IMR-90 (cell line): ENCODE measurements around the gene PRSS1. TPM values are rescaled to one million over a fixed set of nuclear protein-coding genes. Genes with fewer than 3 reads are reported as not detected.

Experiments
- ATAC-seq: fragments of 200-7000 bp; cut with Tn5 transposase; 2 replicates; pipeline ENCODE4 v1.9.1; 2020; ENCODE audit warnings: low read depth, mild to moderate bottlenecking, moderate library complexity
- BruUV-seq: library from RNA; stranded (reverse); fragments of 400-500 nt; replicated peaks from 2 replicates; lab custom pipeline; 2021; lab: Mats Ljungman, UMichigan
- CTCF ChIA-PET: fragments of 300-600 bp; formaldehyde crosslinking; extraction: SDS; loops from one replicate; lab custom pipeline; 2021; ENCODE audit warnings: antibody characterized with exemption; lab: Yijun Ruan, JAX
- POLR2A ChIA-PET: fragments of 300-600 bp; sonication (Branson Sonifier 250); formaldehyde crosslinking; loops from one replicate; lab custom pipeline; 2022; ENCODE audit warnings: antibody characterized with exemption; ENCODE audit not compliant: unreplicated experiment; lab: Charles Lee
- DNase-seq: peaks from one replicate; pipeline ENCODE4 v3.0.0; 2013
- H2AFZ ChIP-seq: replicated peaks from 2 replicates; pipeline ENCODE3; 2013; ENCODE audit warnings: low read length, mild to moderate bottlenecking; ENCODE audit not compliant: poor library complexity
- H2AK5ac ChIP-seq: 2 replicates; pipeline ENCODE4 v1.6.1; 2013; ENCODE audit warnings: low read depth, low read length, inconsistent platforms
- H2AK9ac ChIP-seq: replicated peaks from 2 replicates; pipeline ENCODE3; 2013; ENCODE audit warnings: mild to moderate bottlenecking, low read depth, low read length, moderate library complexity; ENCODE audit not compliant: poor library complexity
- H2BK120ac ChIP-seq: 2 replicates; pipeline ENCODE4 v1.6.1; 2013; ENCODE audit warnings: low read depth, low read length, inconsistent platforms
- H2BK15ac ChIP-seq: 3 replicates; pipeline ENCODE4 v1.6.1; 2013; ENCODE audit warnings: low read depth, low read length, inconsistent platforms
- H2BK20ac ChIP-seq: 2 replicates; pipeline ENCODE4 v1.6.1; 2013; ENCODE audit warnings: low read depth, mild to moderate bottlenecking, inconsistent platforms, low read length, moderate library complexity
- H2BK5ac ChIP-seq: 2 replicates; pipeline ENCODE4 v1.6.1; 2013; ENCODE audit warnings: mild to moderate bottlenecking, low read depth, low read length, inconsistent platforms; ENCODE audit not compliant: poor library complexity, severe bottlenecking
- H3K14ac ChIP-seq: replicated peaks from 2 replicates; pipeline ENCODE4 v1.6.1; 2013; ENCODE audit warnings: low read depth, low read length, inconsistent platforms
- H3K18ac ChIP-seq: 2 replicates; pipeline ENCODE4 v1.6.1; 2013; ENCODE audit warnings: low read depth, low read length, control low read depth
- H3K23ac ChIP-seq: 2 replicates; pipeline ENCODE4 v1.6.1; 2013; ENCODE audit warnings: low read depth, low read length, inconsistent platforms
- H3K27ac ChIP-seq: 2 replicates; pipeline ENCODE4 v1.5.1; 2013; ENCODE audit warnings: mild to moderate bottlenecking, control low read depth, low read length; ENCODE audit not compliant: insufficient read depth
- H3K27me3 ChIP-seq: 2 replicates; pipeline ENCODE4 v1.6.1; 2013; ENCODE audit warnings: low read length; ENCODE audit not compliant: control insufficient read depth, insufficient read depth
- H3K36me3 ChIP-seq: 2 replicates; pipeline ENCODE4 v1.6.1; 2013; ENCODE audit warnings: low read length, mixed read lengths; ENCODE audit not compliant: control insufficient read depth, insufficient read depth
- H3K4ac ChIP-seq: 2 replicates; pipeline ENCODE4 v1.6.1; 2013; ENCODE audit warnings: low read depth, low read length, inconsistent platforms
- H3K4me1 ChIP-seq: 2 replicates; pipeline ENCODE4 v1.6.1; 2013; ENCODE audit warnings: low read length, mixed read lengths; ENCODE audit not compliant: control insufficient read depth, insufficient read depth
- H3K4me2 ChIP-seq: 2 replicates; pipeline ENCODE4 v1.6.1; 2013; ENCODE audit warnings: low read depth, mild to moderate bottlenecking, control low read depth, low read length, moderate library complexity
- H3K4me3 ChIP-seq: 2 replicates; pipeline ENCODE4 v1.5.1; 2013; ENCODE audit warnings: low read depth, mild to moderate bottlenecking, control low read depth, low read length, moderate library complexity; ENCODE audit not compliant: insufficient read depth
- H3K56ac ChIP-seq: 2 replicates; pipeline ENCODE4 v1.6.1; 2013; ENCODE audit warnings: low read length, inconsistent platforms; ENCODE audit not compliant: insufficient read depth; ENCODE audit errors: extremely low read depth
- H3K79me1 ChIP-seq, 2 experiments: 2 replicates each; pipeline ENCODE4 v1.6.1; 2013; ENCODE audit warnings: low read length in 2 of 2, inconsistent platforms in 1 of 2, low read depth in 1 of 2
- H3K9ac ChIP-seq: 2 replicates; pipeline ENCODE4 v1.6.1; 2013; ENCODE audit warnings: low read depth, low read length, control low read depth
- H3K9me1 ChIP-seq: 2 replicates; pipeline ENCODE4 v1.6.1; 2013; ENCODE audit warnings: low read length, inconsistent platforms; ENCODE audit not compliant: insufficient read depth
- H3K9me3 ChIP-seq: 2 replicates; pipeline ENCODE4 v1.6.1; 2013; ENCODE audit warnings: low read length; ENCODE audit not compliant: control insufficient read depth, insufficient read depth
- H4K20me1 ChIP-seq: 2 replicates; pipeline ENCODE4 v1.6.1; 2013; ENCODE audit warnings: low read length, inconsistent platforms; ENCODE audit not compliant: insufficient read depth
- H4K5ac ChIP-seq: 2 replicates; pipeline ENCODE4 v1.6.1; 2013; ENCODE audit warnings: mild to moderate bottlenecking, low read depth, low read length, control low read depth
- H4K8ac ChIP-seq, 2 experiments: 2 replicates each; pipeline ENCODE4 v1.6.1; 2013; ENCODE audit warnings: low read depth in 2 of 2, low read length in 2 of 2, control low read depth in 1 of 2, inconsistent platforms in 1 of 2
- H4K91ac ChIP-seq: 2 replicates; pipeline ENCODE4 v1.6.1; 2013; ENCODE audit warnings: low read depth, low read length, inconsistent platforms; ENCODE audit not compliant: insufficient read depth
- BHLHE40 ChIP-seq: fragments of 150-350 bp; IDR thresholded peaks from 2 replicates; pipeline ENCODE4 v1.6.1; 2016; ENCODE audit warnings: mild to moderate bottlenecking, low read depth, low read length
- CEBPB ChIP-seq: IDR thresholded peaks from 2 replicates; pipeline ENCODE4 v1.6.1; 2012; ENCODE audit warnings: low read depth, low read length, improper control_type of control experiment
- CHD1 ChIP-seq: IDR thresholded peaks from 2 replicates; pipeline ENCODE4 v1.6.1; 2012; ENCODE audit warnings: low read depth, low read length, improper control_type of control experiment
- FOS ChIP-seq: fragments of 150-350 bp; IDR thresholded peaks from 2 replicates; pipeline ENCODE4 v1.6.1; 2016; ENCODE audit warnings: low read depth, low read length
- MAFK ChIP-seq: IDR thresholded peaks from 2 replicates; pipeline ENCODE4 v1.6.1; 2012; ENCODE audit warnings: low read depth, low read length, improper control_type of control experiment
- MAZ ChIP-seq: IDR thresholded peaks from 2 replicates; pipeline ENCODE4 v1.6.1; 2012; ENCODE audit warnings: low read depth, mild to moderate bottlenecking, low read length, improper control_type of control experiment, moderate library complexity, borderline replicate concordance
- MXI1 ChIP-seq: IDR thresholded peaks from 2 replicates; pipeline ENCODE4 v1.6.1; 2012; ENCODE audit warnings: low read depth, mild to moderate bottlenecking, low read length, moderate library complexity, borderline replicate concordance
- NFE2L2 ChIP-seq: fragments of 150-350 bp; IDR thresholded peaks from 2 replicates; pipeline ENCODE4 v1.6.1; 2016; ENCODE audit warnings: low read depth, mild to moderate bottlenecking, low read length
- POLR2A ChIP-seq: IDR thresholded peaks from 2 replicates; pipeline ENCODE4 v1.6.1; 2012; ENCODE audit warnings: mild to moderate bottlenecking, low read depth, low read length
- RAD21 ChIP-seq: IDR thresholded peaks from 2 replicates; pipeline ENCODE4 v1.6.1; 2012; ENCODE audit warnings: low read length, improper control_type of control experiment
- RCOR1 ChIP-seq: IDR thresholded peaks from 2 replicates; pipeline ENCODE4 v1.6.1; 2012; ENCODE audit warnings: mild to moderate bottlenecking, low read length, improper control_type of control experiment; ENCODE audit not compliant: insufficient replicate concordance
- RFX5 ChIP-seq: IDR thresholded peaks from 2 replicates; pipeline ENCODE4 v1.8.0; 2012; ENCODE audit warnings: low read depth, mild to moderate bottlenecking, low read length, moderate library complexity
- SMC3 ChIP-seq: fragments of 150-350 bp; IDR thresholded peaks from 2 replicates; pipeline ENCODE4 v1.6.1; 2016; ENCODE audit warnings: low read depth, mild to moderate bottlenecking, antibody characterized with exemption, low read length, moderate library complexity
- WGBS, 2 experiments: methylation state at CpG; one replicate each; pipeline versions ENCODE4 v1.1.5 to v1.1.7; 2013; ENCODE audit warnings: missing lambda C conversion rate in 2 of 2; ENCODE audit not compliant: insufficient read length in 1 of 2; ENCODE audit errors: extremely low coverage in 2 of 2; 5-methylcytosine and 5-hydroxymethylcytosine counted together
- dilution Hi-C: fragments of 300-500 bp; cut with HindIII; formaldehyde crosslinking; loops from one replicate; pipeline ENCODE4 v1.14.3; 2018; ENCODE audit warnings: low sequenced_read_pairs; ENCODE audit not compliant: unreplicated experiment
- in situ Hi-C: fragments of 300-500 bp; cut with MboI; formaldehyde crosslinking; loops from 3 replicates; pipeline ENCODE4 v1.14.3; 2019; ENCODE audit warnings: low sequenced_read_pairs, inconsistent platforms, mixed read lengths
- intact Hi-C: fragments of 100-400 bp; cut with micrococcal nuclease; formaldehyde crosslinking; loops from 2 replicates; pipeline ENCODE4 v1.10.0; 2022
- polyA plus RNA-seq, 3 experiments: library from polyadenylated mRNA; depleted of rRNA; stranded (reverse); fragments of >200 nt; gene quantifications; 2 replicates each; pipeline ENCODE4 v1.2.3, GENCODE V29; 2012; ENCODE audit warnings: low replicate concordance in 1 of 3
- total RNA-seq: library from RNA; depleted of rRNA; stranded (reverse); fragments of >200 nt; gene quantifications from 2 replicates; pipeline ENCODE4 v1.2.3, GENCODE V29; 2012
- TF ChIP-seq, protein P1 (sequence below): fragments of 150-350 bp; IDR thresholded peaks from 2 replicates; pipeline ENCODE4 v1.6.1; 2016; ENCODE audit warnings: low read depth, mild to moderate bottlenecking, low read length, moderate library complexity, borderline replicate concordance
- TF ChIP-seq, protein P2 (sequence below): conservative IDR thresholded peaks from 2 replicates; pipeline ENCODE4 v1.5.1; 2012; ENCODE audit warnings: mild to moderate bottlenecking, low read depth, low read length, improper control_type of control experiment
- TF ChIP-seq, protein P3 (sequence below): fragments of 150-350 bp; IDR thresholded peaks from 2 replicates; pipeline ENCODE4 v1.6.1; 2017; ENCODE audit warnings: mild to moderate bottlenecking, antibody characterized with exemption, low read length, low read depth

The PRSS1 gene
- total and polyA plus RNA-seq, 2 of the 4 experiments (the other 2 are of a cell fraction) = not detected

DNA sequence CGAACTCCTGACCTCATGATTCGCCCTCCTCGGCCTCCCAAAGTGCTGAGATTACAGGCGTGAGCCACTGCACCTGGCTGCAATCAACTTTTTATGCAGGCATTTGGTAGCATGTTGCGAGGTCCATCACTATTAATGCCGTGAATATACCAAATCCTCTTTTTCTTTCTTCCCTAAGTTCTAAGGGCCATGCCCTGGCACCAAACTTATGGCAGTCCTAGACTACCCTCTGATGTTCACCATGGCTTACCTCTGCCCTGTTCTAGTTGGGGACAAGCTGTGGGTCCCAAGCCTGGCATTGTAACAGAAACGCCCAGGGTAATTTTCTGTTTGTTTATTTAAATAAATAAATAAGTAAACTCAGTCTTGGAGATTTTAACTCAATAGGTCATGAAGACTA lies 34.8 kb downstream of the PRSS1 start:
- Histone ChIP-seq H3K56ac (no peak overlapping the region), H2BK20ac (no peak overlapping the region), H3K4me1 (no peaks in the 10 kb centered on the region), H2BK5ac (no peak overlapping the region), H3K4me2 (no peak overlapping the region), H3K79me1 (no peaks in the 10 kb centered on the region), H3K27ac (no peak overlapping the region), H2BK15ac (no peak overlapping the region), H3K4me3 (no peak overlapping the region), H3K23ac (no peak overlapping the region), H3K9me3 (no peaks in the 10 kb centered on the region), H2AK9ac (no peak overlapping the region), H3K14ac (no peak overlapping the region), H3K9me1 (no peaks in the 10 kb centered on the region), H2AFZ (no peak overlapping the region), H2BK120ac (no peak overlapping the region), H3K27me3 (peaks cover 11% of the 10 kb centered on the region), H4K20me1 (no peaks in the 10 kb centered on the region), H2AK5ac (no peak overlapping the region), H3K9ac (no peak overlapping the region), H4K91ac (no peak overlapping the region), H3K36me3 (no peaks in the 10 kb centered on the region), H4K5ac (no peak overlapping the region), H3K4ac (no peak overlapping the region), H4K8ac (no peak overlapping the region), H3K18ac (no peak overlapping the region)
- in situ Hi-C loops = loop anchor here (5.0 to 10.0 kb wide), 2 partner anchors 179 to 247 kb away; no protein-coding TSS in a partner anchor
- dilution Hi-C loops = loop anchor here (25.0 kb wide), 1 partner anchor 272 kb away; no protein-coding TSS in a partner anchor
- CTCF ChIA-PET = interaction anchor here (1.0 to 2.2 kb wide), 4 partner anchors 15 to 250 kb away, joined by 4 to 12 read pairs (median 6); no protein-coding TSS in a partner anchor
- ATAC-seq (no peak), DNase-seq (no peak)
- POLR2A ChIA-PET = no interaction called here
- BruUV-seq = no TSS peak
- intact Hi-C loops = loop anchor here (5.0 kb wide), 1 partner anchor 427 kb away; no protein-coding TSS in a partner anchor
- WGBS, 2 experiments = no CpG with 5 or more reads among the region's 7 CpGs
- TF ChIP-seq RFX5 = no peak
- TF ChIP-seq SMC3 = no peak
- no peak for TF ChIP-seq CHD1
- TF ChIP-seq BHLHE40 = no peak
- no peak for TF ChIP-seq MAFK
- TF ChIP-seq POLR2A = no peak
- TF ChIP-seq NFE2L2 = no peak
- TF ChIP-seq CEBPB = no peak
- TF ChIP-seq MAZ = no peak
- TF ChIP-seq, protein P1, sequence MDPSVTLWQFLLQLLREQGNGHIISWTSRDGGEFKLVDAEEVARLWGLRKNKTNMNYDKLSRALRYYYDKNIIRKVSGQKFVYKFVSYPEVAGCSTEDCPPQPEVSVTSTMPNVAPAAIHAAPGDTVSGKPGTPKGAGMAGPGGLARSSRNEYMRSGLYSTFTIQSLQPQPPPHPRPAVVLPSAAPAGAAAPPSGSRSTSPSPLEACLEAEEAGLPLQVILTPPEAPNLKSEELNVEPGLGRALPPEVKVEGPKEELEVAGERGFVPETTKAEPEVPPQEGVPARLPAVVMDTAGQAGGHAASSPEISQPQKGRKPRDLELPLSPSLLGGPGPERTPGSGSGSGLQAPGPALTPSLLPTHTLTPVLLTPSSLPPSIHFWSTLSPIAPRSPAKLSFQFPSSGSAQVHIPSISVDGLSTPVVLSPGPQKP = no peak
- TF ChIP-seq RCOR1 = no peak
- no peak for TF ChIP-seq RAD21
- TF ChIP-seq, protein P2, sequence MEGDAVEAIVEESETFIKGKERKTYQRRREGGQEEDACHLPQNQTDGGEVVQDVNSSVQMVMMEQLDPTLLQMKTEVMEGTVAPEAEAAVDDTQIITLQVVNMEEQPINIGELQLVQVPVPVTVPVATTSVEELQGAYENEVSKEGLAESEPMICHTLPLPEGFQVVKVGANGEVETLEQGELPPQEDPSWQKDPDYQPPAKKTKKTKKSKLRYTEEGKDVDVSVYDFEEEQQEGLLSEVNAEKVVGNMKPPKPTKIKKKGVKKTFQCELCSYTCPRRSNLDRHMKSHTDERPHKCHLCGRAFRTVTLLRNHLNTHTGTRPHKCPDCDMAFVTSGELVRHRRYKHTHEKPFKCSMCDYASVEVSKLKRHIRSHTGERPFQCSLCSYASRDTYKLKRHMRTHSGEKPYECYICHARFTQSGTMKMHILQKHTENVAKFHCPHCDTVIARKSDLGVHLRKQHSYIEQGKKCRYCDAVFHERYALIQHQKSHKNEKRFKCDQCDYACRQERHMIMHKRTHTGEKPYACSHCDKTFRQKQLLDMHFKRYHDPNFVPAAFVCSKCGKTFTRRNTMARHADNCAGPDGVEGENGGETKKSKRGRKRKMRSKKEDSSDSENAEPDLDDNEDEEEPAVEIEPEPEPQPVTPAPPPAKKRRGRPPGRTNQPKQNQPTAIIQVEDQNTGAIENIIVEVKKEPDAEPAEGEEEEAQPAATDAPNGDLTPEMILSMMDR = no peak
- no peak for TF ChIP-seq FOS
- no peak for TF ChIP-seq MXI1
- TF ChIP-seq, protein P3, sequence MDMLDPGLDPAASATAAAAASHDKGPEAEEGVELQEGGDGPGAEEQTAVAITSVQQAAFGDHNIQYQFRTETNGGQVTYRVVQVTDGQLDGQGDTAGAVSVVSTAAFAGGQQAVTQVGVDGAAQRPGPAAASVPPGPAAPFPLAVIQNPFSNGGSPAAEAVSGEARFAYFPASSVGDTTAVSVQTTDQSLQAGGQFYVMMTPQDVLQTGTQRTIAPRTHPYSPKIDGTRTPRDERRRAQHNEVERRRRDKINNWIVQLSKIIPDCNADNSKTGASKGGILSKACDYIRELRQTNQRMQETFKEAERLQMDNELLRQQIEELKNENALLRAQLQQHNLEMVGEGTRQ = no peak
